Epithelial cell of esophagus (primary cell): ENCODE data around the gene CACNG8.

ENCODE experiments used
- DNase-seq: peaks from one replicate; pipeline ENCODE4 v3.0.0; 2010; ENCODE audit warnings: low read depth
- H3K4me3 ChIP-seq: 2 replicates; pipeline ENCODE4 v1.5.1; 2011; ENCODE audit warnings: mild to moderate bottlenecking, low read length, control low read depth
- CTCF ChIP-seq: IDR thresholded peaks from 2 replicates; pipeline ENCODE4 v1.5.1; 2011; ENCODE audit warnings: low read depth, mild to moderate bottlenecking, low read length, control low read depth, inconsistent platforms; ENCODE audit not compliant: insufficient read depth; ENCODE audit errors: missing control alignments

The CACNG8 gene

GRCh38 chr19:54002495-54003315 is 40.0 kb downstream of the CACNG8 start:
- TF ChIP-seq CTCF: no peak
- no peak overlapping the region for H3K4me3 ChIP-seq
- DNase-seq: no peak

- no peak for TF ChIP-seq CTCF
- no peak for DNase-seq
Observed at GRCh38 chr19:54009440-54009839, 46.7 kb downstream of the CACNG8 start.

GRCh38 chr19:54010474-54010873 is 47.7 kb downstream of the CACNG8 start:
- no peak for TF ChIP-seq CTCF
- no peak overlapping the region for H3K4me3 ChIP-seq
- DNase-seq: no peak

More at GRCh38 chr19:54009440-54009839, 46.7 kb downstream of the CACNG8 start:
- no peak overlapping the region for H3K4me3 ChIP-seq

GRCh38 chr19:54011507-54012211 is 48.9 kb downstream of the CACNG8 start:
- H3K4me3 ChIP-seq: no peak overlapping the region
- DNase-seq: no peak
- no peak for TF ChIP-seq CTCF

GRCh38 chr19:54013866-54014265 is 51.1 kb downstream of the CACNG8 start:
- H3K4me3 ChIP-seq: no peak overlapping the region
- no peak for DNase-seq
- no peak for TF ChIP-seq CTCF

- no peak for DNase-seq
- no peak for TF ChIP-seq CTCF
- no peak overlapping the region for H3K4me3 ChIP-seq
Observed at GRCh38 chr19:54014920-54015560, 52.3 kb downstream of the CACNG8 start.
